ENCODE measurements around the gene TAS1R3.

DNA sequence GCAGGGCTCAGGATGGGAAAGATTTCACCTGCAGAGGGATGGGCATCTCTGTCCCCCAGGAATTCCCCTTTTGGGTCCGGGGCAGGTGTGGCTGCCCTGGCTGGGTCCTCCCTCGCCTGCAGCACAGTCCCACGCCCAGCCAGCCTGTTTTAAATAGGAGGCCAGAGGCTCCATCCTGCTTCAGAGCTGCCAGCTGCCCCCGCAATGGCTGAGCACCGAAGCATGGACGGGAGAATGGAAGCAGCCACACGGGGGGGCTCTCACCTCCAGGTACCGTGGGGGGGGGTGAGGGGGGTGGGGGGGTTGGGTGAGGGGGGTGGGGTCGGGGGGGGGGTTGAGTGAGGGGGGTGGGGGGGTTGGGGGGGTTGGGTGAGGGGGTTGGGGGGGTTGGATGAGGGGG, 47.3 kb upstream of the TAS1R3 start:
- TF ChIP-seq, protein P1, sequence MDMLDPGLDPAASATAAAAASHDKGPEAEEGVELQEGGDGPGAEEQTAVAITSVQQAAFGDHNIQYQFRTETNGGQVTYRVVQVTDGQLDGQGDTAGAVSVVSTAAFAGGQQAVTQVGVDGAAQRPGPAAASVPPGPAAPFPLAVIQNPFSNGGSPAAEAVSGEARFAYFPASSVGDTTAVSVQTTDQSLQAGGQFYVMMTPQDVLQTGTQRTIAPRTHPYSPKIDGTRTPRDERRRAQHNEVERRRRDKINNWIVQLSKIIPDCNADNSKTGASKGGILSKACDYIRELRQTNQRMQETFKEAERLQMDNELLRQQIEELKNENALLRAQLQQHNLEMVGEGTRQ (IDR thresholded peaks at IDR 0.05; ENCODE audit: low read depth, low read length), result no peak
- TF ChIP-seq, protein P2, sequence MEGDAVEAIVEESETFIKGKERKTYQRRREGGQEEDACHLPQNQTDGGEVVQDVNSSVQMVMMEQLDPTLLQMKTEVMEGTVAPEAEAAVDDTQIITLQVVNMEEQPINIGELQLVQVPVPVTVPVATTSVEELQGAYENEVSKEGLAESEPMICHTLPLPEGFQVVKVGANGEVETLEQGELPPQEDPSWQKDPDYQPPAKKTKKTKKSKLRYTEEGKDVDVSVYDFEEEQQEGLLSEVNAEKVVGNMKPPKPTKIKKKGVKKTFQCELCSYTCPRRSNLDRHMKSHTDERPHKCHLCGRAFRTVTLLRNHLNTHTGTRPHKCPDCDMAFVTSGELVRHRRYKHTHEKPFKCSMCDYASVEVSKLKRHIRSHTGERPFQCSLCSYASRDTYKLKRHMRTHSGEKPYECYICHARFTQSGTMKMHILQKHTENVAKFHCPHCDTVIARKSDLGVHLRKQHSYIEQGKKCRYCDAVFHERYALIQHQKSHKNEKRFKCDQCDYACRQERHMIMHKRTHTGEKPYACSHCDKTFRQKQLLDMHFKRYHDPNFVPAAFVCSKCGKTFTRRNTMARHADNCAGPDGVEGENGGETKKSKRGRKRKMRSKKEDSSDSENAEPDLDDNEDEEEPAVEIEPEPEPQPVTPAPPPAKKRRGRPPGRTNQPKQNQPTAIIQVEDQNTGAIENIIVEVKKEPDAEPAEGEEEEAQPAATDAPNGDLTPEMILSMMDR (conservative IDR thresholded peaks at IDR 0.05; ENCODE audit: low read depth, low read length), result peak; percentile 11; the same call in 1 of the 2 replicates
- no peak for TF ChIP-seq MAFK (IDR thresholded peaks at IDR 0.05; ENCODE audit: low read depth, low read length)
- TF ChIP-seq RAD21 (IDR thresholded peaks at IDR 0.05; ENCODE audit: low read length), result no peak
- no peak for TF ChIP-seq RFX5 (IDR thresholded peaks at IDR 0.05; ENCODE audit: low read depth, low read length)
- no peak for TF ChIP-seq RCOR1 (IDR thresholded peaks at IDR 0.05; ENCODE audit: insufficient replicate concordance, low read length)
